DOHH2 (cell line): ENCODE measurements around the gene DPYD.

Source experiments
- H3F3A ChIP-seq: fragments of 200-600 bp; sonication (generic), shearing (Covaris generic); 2 replicates; pipeline ENCODE4 v1.6.0; 2016; ENCODE audit warnings: antibody characterized with exemption, mild to moderate bottlenecking; ENCODE audit not compliant: control insufficient read depth, insufficient read depth
- H3K27ac ChIP-seq: fragments of 200-600 bp; sonication (generic); 2 replicates; pipeline ENCODE4 v1.5.1; 2014; ENCODE audit warnings: low read depth, mild to moderate bottlenecking, low read length, moderate library complexity
- H3K27me3 ChIP-seq: fragments of 200-600 bp; sonication (generic); 2 replicates; pipeline ENCODE4 v1.6.1; 2014; ENCODE audit warnings: mild to moderate bottlenecking, low read length, mixed read lengths; ENCODE audit not compliant: control insufficient read depth
- H3K36me3 ChIP-seq: fragments of 200-600 bp; sonication (generic); 2 replicates; pipeline ENCODE4 v1.6.1; 2014; ENCODE audit warnings: mild to moderate bottlenecking, low read length, moderate library complexity, mixed read lengths; ENCODE audit not compliant: control insufficient read depth
- H3K4me1 ChIP-seq: fragments of 200-600 bp; sonication (generic); 2 replicates; pipeline ENCODE4 v1.6.1; 2014; ENCODE audit warnings: mild to moderate bottlenecking, low read length, mixed read lengths; ENCODE audit not compliant: control insufficient read depth
- H3K4me2 ChIP-seq: fragments of 200-600 bp; sonication (generic); 2 replicates; pipeline ENCODE4 v1.6.0; 2014; ENCODE audit warnings: mild to moderate bottlenecking, low read length, moderate library complexity
- H3K4me3 ChIP-seq: fragments of 200-600 bp; sonication (generic); 2 replicates; pipeline ENCODE4 v1.5.1; 2014; ENCODE audit warnings: mild to moderate bottlenecking, low read length, mixed read lengths
- H3K79me2 ChIP-seq: fragments of 200-600 bp; sonication (generic); 2 replicates; pipeline ENCODE4 v1.6.1; 2014; ENCODE audit warnings: mild to moderate bottlenecking, low read length, mixed read lengths; ENCODE audit not compliant: control insufficient read depth
- H3K9me2 ChIP-seq: fragments of 200-600 bp; sonication (generic); replicated peaks from 2 replicates; pipeline ENCODE4 v1.6.1; 2014; ENCODE audit warnings: mild to moderate bottlenecking, low read length, mixed read lengths; ENCODE audit not compliant: control insufficient read depth
- H3K9me3 ChIP-seq: fragments of 200-600 bp; sonication (generic); 2 replicates; pipeline ENCODE4 v1.6.1; 2014; ENCODE audit warnings: antibody characterized with exemption, low read length, mixed read lengths; ENCODE audit not compliant: control insufficient read depth, insufficient read depth
- H4K20me1 ChIP-seq: fragments of 200-600 bp; sonication (generic); 2 replicates; pipeline ENCODE4 v1.6.0; 2014; ENCODE audit warnings: low read depth, mild to moderate bottlenecking, antibody characterized with exemption, low read length, moderate library complexity; ENCODE audit not compliant: control insufficient read depth, insufficient read depth
- CTCF ChIP-seq: fragments of 200-600 bp; sonication (generic); IDR thresholded peaks from one replicate; pipeline ENCODE4 v1.5.1; 2014; ENCODE audit warnings: antibody characterized with exemption, mild to moderate bottlenecking, low read depth, low read length; ENCODE audit not compliant: poor library complexity, severe bottlenecking
- EZH2phosphoT487 ChIP-seq: fragments of 200-600 bp; sonication (generic); IDR thresholded peaks from 2 replicates; pipeline ENCODE4 v1.6.1; 2017; ENCODE audit warnings: borderline replicate concordance, mild to moderate bottlenecking, antibody characterized with exemption, low read length, moderate library complexity, mixed read lengths

The DPYD gene

DNA sequence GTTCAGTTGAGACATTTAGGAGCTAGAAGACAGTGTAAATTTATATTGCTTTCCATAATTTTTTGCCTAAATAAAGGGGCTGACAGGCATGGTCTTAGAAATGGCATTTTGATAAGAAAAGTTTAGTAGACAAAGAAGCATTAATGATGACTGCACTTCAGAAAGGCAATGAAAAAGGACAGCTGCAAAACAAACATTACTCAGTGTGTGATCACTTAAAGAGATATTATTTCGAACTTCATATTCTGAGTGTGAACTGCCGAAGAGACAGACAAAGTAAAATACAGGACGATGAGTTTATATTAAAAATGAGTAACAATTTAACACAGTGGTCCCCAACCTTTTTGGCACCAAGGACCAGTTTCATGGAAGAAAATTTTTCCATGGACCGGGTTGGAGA lies 243.1 kb downstream of the DPYD start:
- H4K20me1 ChIP-seq: no peaks in the 10 kb centered on the region
- no peaks in the 10 kb centered on the region for H3K9me3 ChIP-seq
- no peaks in the 10 kb centered on the region for H3K36me3 ChIP-seq
- no peaks in the 10 kb centered on the region for H3K79me2 ChIP-seq
- no peaks in the 10 kb centered on the region for H3F3A ChIP-seq
- H3K27ac ChIP-seq: no peak overlapping the region
- no peaks in the 10 kb centered on the region for H3K4me1 ChIP-seq
- TF ChIP-seq CTCF: no peak
- TF ChIP-seq EZH2phosphoT487: no peak
- H3K4me3 ChIP-seq: no peak overlapping the region
- H3K9me2 ChIP-seq: no peaks in the 10 kb centered on the region; the same call in 1 of the 2 replicates
- no peaks in the 10 kb centered on the region for H3K27me3 ChIP-seq
- H3K4me2 ChIP-seq: no peak overlapping the region

DNA sequence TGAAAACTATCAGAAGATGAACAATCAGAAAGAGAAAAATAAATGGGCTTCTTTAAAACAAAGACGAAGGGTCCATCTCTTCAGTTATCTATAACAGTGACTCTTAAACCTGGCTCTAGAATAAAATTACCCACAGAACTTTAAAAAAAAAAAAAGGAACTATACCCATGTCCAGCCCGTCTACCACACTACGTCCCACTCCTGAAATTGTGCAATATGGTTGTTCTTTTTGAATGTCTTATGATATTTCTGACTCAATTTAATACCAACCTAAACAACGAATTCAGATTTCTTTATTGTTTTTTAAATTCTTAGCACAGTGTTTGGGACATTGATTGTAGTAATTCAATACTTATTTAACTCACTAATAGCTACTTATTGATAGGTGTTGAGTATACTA lies 246.3 kb downstream of the DPYD start:
- H3K27ac ChIP-seq: no peak overlapping the region
- no peaks in the 10 kb centered on the region; the same call in 1 of the 2 replicates for H3K9me2 ChIP-seq
- H3K4me3 ChIP-seq: no peak overlapping the region
- H3K4me1 ChIP-seq: no peaks in the 10 kb centered on the region
- H3K27me3 ChIP-seq: no peaks in the 10 kb centered on the region
- TF ChIP-seq CTCF (no peak), EZH2phosphoT487 (no peak)
- no peaks in the 10 kb centered on the region for H3K36me3 ChIP-seq
- no peaks in the 10 kb centered on the region for H3K9me3 ChIP-seq
- no peak overlapping the region for H3K4me2 ChIP-seq
- no peaks in the 10 kb centered on the region for H3F3A ChIP-seq
- no peaks in the 10 kb centered on the region for H4K20me1 ChIP-seq
- no peaks in the 10 kb centered on the region for H3K79me2 ChIP-seq

DNA sequence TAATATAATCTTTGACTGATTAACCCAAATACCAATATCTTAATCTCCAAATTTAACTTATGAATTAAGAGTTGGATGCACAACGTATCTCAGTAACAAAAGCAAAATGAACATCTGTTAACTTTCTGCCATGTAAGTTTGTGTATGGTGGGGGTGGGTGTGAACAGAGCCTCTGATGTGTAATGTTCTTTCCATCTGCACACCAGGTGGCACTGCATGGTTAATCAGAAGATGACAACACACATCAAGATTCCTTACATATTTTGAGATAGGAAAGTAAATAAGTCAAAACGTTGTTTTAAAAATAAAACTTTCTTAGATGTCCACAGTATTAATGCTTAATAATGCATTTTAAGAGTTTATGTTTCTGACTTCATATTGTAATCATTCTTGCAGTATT lies 251.9 kb downstream of the DPYD start:
- Histone ChIP-seq H3K36me3 (no peaks in the 10 kb centered on the region), H3K4me3 (no peak overlapping the region), H3K27ac (no peak overlapping the region), H3K27me3 (no peaks in the 10 kb centered on the region), H3K9me2 (no peaks in the 10 kb centered on the region), H3K4me1 (no peaks in the 10 kb centered on the region), H3F3A (no peaks in the 10 kb centered on the region), H3K9me3 (no peaks in the 10 kb centered on the region), H4K20me1 (no peaks in the 10 kb centered on the region), H3K4me2 (no peak overlapping the region), H3K79me2 (no peaks in the 10 kb centered on the region)
- TF ChIP-seq EZH2phosphoT487: no peak
- no peak for TF ChIP-seq CTCF
